ENCODE data around the gene PTPRK.

The PTPRK gene

GRCh38 chr6:128337619-128338018, 182.8 kb downstream of the PTPRK start:
- no peak for DNase-seq

GRCh38 chr6:128336436-128337095, 183.8 kb downstream of the PTPRK start:
- DNase-seq = no peak

GRCh38 chr6:128335963-128336362, 184.4 kb downstream of the PTPRK start:
- no peak for DNase-seq

- no peak for DNase-seq
Observed at GRCh38 chr6:128333581-128334223, 186.7 kb downstream of the PTPRK start.

GRCh38 chr6:128327890-128328289, 192.5 kb downstream of the PTPRK start:
- DNase-seq = no peak

- no peak for DNase-seq
Observed at GRCh38 chr6:128323011-128323410, 197.4 kb downstream of the PTPRK start.

GRCh38 chr6:128319946-128320345, 200.5 kb downstream of the PTPRK start:
- DNase-seq = no peak

GRCh38 chr6:128319157-128319556, 201.2 kb downstream of the PTPRK start:
- DNase-seq = no peak

- DNase-seq = no peak
Observed at GRCh38 chr6:128316258-128316929, 204.0 kb downstream of the PTPRK start.

GRCh38 chr6:128314190-128314589, 206.2 kb downstream of the PTPRK start:
- no peak for DNase-seq

GRCh38 chr6:128311944-128312570, 208.3 kb downstream of the PTPRK start:
- DNase-seq = no peak

GRCh38 chr6:128310451-128310850, 209.9 kb downstream of the PTPRK start:
- no peak for DNase-seq

- DNase-seq = no peak
Observed at GRCh38 chr6:128307671-128308070, 212.7 kb downstream of the PTPRK start.

- DNase-seq = no peak
Observed at GRCh38 chr6:128305976-128306375, 214.4 kb downstream of the PTPRK start.

GRCh38 chr6:128305228-128305627, 215.2 kb downstream of the PTPRK start:
- no peak for DNase-seq

- no peak for DNase-seq
Observed at GRCh38 chr6:128303870-128304269, 216.5 kb downstream of the PTPRK start.

- no peak for DNase-seq
Observed at GRCh38 chr6:128302942-128303341, 217.5 kb downstream of the PTPRK start.

- DNase-seq = no peak
Observed at GRCh38 chr6:128295670-128296069, 224.7 kb downstream of the PTPRK start.

- no peak for DNase-seq
Observed at GRCh38 chr6:128290221-128290620, 230.2 kb downstream of the PTPRK start.

GRCh38 chr6:128284128-128284527, 236.3 kb downstream of the PTPRK start:
- no peak for DNase-seq

GRCh38 chr6:128282961-128283360, 237.4 kb downstream of the PTPRK start:
- DNase-seq = no peak

GRCh38 chr6:128280960-128281359, 239.4 kb downstream of the PTPRK start:
- no peak for DNase-seq

GRCh38 chr6:128280066-128280465, 240.3 kb downstream of the PTPRK start:
- DNase-seq = no peak

- no peak for DNase-seq
Observed at GRCh38 chr6:128278836-128279235, 241.6 kb downstream of the PTPRK start.
